GM12892 (cell line): ENCODE data around the gene YWHAH.

Source experiments
- POLR2A ChIP-seq: IDR thresholded peaks from 2 replicates; pipeline ENCODE4 v1.6.1; 2011; ENCODE audit warnings: low read depth, low read length, control low read depth
- TAF1 ChIP-seq: IDR thresholded peaks from 2 replicates; pipeline ENCODE4 v1.6.1; 2011; ENCODE audit warnings: low read depth, mild to moderate bottlenecking, control low read depth, low read length, borderline replicate concordance

- TF ChIP-seq POLR2A (no peak), TAF1 (no peak)
Measured at GRCh38 chr22:31906569-31906968, 37.8 kb upstream of the YWHAH start.
